ENCODE measurements around the gene RACGAP1. TPM values are rescaled to one million over a fixed set of nuclear protein-coding genes. Genes with fewer than 3 reads are reported as not detected.

The RACGAP1 gene
- total RNA-seq, 2 donors from 2014 or later, result 3.9 to 4.6 TPM

GRCh38 chr12:49967777-49968250 lies 57.5 kb downstream of the RACGAP1 start:
- ATAC-seq, result peak; percentile 5

GRCh38 chr12:49967042-49967776 lies 58.1 kb downstream of the RACGAP1 start:
- Histone ChIP-seq H3K36me3 (replicated peaks in 1 of 2; ENCODE audit: insufficient read depth in 1 of 2, low read depth in 2 of 2) (no peaks in the 10 kb centered on the region), H3K9me3 (no peaks in the 10 kb centered on the region), H3K27ac (no peak overlapping the region), H3K4me3 (no peak overlapping the region), H3K4me1 (peaks cover 28% of the 10 kb centered on the region), H3K27me3 (no peaks in the 10 kb centered on the region)
- ATAC-seq, result peak; percentile 75
- DNase-seq, result peak; percentile 90 to 94 (median 91)
- intact Hi-C loops (cut with DNase I), result no loop called here
- TF ChIP-seq POLR2A (IDR thresholded peaks at IDR 0.05), result no peak
- TF ChIP-seq, protein P1, sequence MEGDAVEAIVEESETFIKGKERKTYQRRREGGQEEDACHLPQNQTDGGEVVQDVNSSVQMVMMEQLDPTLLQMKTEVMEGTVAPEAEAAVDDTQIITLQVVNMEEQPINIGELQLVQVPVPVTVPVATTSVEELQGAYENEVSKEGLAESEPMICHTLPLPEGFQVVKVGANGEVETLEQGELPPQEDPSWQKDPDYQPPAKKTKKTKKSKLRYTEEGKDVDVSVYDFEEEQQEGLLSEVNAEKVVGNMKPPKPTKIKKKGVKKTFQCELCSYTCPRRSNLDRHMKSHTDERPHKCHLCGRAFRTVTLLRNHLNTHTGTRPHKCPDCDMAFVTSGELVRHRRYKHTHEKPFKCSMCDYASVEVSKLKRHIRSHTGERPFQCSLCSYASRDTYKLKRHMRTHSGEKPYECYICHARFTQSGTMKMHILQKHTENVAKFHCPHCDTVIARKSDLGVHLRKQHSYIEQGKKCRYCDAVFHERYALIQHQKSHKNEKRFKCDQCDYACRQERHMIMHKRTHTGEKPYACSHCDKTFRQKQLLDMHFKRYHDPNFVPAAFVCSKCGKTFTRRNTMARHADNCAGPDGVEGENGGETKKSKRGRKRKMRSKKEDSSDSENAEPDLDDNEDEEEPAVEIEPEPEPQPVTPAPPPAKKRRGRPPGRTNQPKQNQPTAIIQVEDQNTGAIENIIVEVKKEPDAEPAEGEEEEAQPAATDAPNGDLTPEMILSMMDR (IDR thresholded peaks at IDR 0.05), result peak; percentile 67 to 89 (median 78)
- 0 to 3% methylated on average over 3 to 33 of the region's 40 CpGs for WGBS, 2 donors

More at GRCh38 chr12:49967777-49968250, 57.5 kb downstream of the RACGAP1 start:
- no peak for DNase-seq
- WGBS, 2 donors, result 33 to 83% methylated on average over 4 to 15 of the region's 15 CpGs
- H3K27me3 ChIP-seq, result no peaks in the 10 kb centered on the region
- peaks cover 22% of the 10 kb centered on the region for H3K4me1 ChIP-seq
- H3K9me3 ChIP-seq, result no peaks in the 10 kb centered on the region
- H3K4me3 ChIP-seq, result no peak overlapping the region
- H3K27ac ChIP-seq, result no peak overlapping the region
- TF ChIP-seq, protein P1 (IDR thresholded peaks at IDR 0.05), result no peak
- TF ChIP-seq POLR2A (IDR thresholded peaks at IDR 0.05), result no peak
- intact Hi-C loops (cut with DNase I), result no loop called here
- H3K36me3 ChIP-seq (replicated peaks in 1 of 2; ENCODE audit: insufficient read depth in 1 of 2, low read depth in 2 of 2), result no peaks in the 10 kb centered on the region

GRCh38 chr12:49966511-49967041 lies 58.7 kb downstream of the RACGAP1 start:
- intact Hi-C loops (cut with DNase I), result no loop called here
- DNase-seq, result no peak
- Histone ChIP-seq H3K9me3 (no peaks in the 10 kb centered on the region), H3K27ac (no peak overlapping the region), H3K36me3 (replicated peaks in 1 of 2; ENCODE audit: insufficient read depth in 1 of 2, low read depth in 2 of 2) (no peaks in the 10 kb centered on the region), H3K4me3 (no peak overlapping the region), H3K4me1 (peaks cover 32% of the 10 kb centered on the region), H3K27me3 (no peaks in the 10 kb centered on the region)
- ATAC-seq, result no peak
- TF ChIP-seq, protein P1 (IDR thresholded peaks at IDR 0.05), result no peak
- TF ChIP-seq POLR2A (IDR thresholded peaks at IDR 0.05), result no peak
- WGBS, 2 donors, result 43 to 76% methylated on average over 5 to 16 of the region's 16 CpGs

DNA sequence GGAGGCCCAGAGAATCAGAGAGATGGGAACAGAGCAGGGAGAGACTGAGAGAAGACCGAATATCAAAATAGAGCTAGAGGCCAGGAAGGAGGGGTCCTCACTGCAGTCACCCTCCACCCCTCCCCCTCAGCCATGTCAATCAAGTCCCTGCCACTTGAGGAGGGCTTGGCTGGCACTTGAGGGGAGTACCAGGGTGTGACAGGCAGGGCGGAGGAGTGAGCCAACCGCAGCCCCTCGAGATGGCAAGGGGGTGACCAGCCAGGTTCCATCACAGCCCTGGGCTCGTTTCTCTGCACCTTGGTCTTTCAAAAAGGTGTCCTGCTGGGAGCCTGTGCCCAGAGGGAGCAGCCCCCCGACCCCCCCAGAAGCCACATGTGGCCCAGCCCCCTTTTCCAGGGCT lies 59.5 kb downstream of the RACGAP1 start:
- no peaks in the 10 kb centered on the region for H3K36me3 ChIP-seq (replicated peaks in 1 of 2; ENCODE audit: insufficient read depth in 1 of 2, low read depth in 2 of 2)
- no peak overlapping the region for H3K27ac ChIP-seq
- intact Hi-C loops (cut with DNase I), result no loop called here
- no peak for TF ChIP-seq POLR2A (IDR thresholded peaks at IDR 0.05)
- TF ChIP-seq, protein P1 (IDR thresholded peaks at IDR 0.05), result no peak
- DNase-seq (no peak), ATAC-seq (no peak)
- H3K4me3 ChIP-seq, result no peak overlapping the region
- peaks cover 0 to 6% of the 10 kb centered on the region in 2 donors for H3K27me3 ChIP-seq
- H3K9me3 ChIP-seq, result no peaks in the 10 kb centered on the region
- H3K4me1 ChIP-seq, result peaks cover 39% of the 10 kb centered on the region
- WGBS, 2 donors, result 68 to 100% methylated on average over 1 to 6 of the region's 6 CpGs
